Activated CD4-positive, alpha-beta T cell treated with anti-CD3 and anti-CD28 coated beads for 48 hours (primary cell): Measurements from ENCODE around the gene RPTOR.

Experiments
- DNase-seq: peaks from one replicate; pipeline ENCODE4 v3.0.0-alpha.2; 2020

The RPTOR gene

GRCh38 chr17:80593181-80593580, 48.5 kb downstream of the RPTOR start:
- DNase-seq = no peak

GRCh38 chr17:80594431-80595269, 50.0 kb downstream of the RPTOR start:
- no peak for DNase-seq

- peak; percentile 59 for DNase-seq
Measured at GRCh38 chr17:80596760-80597608, 52.3 kb downstream of the RPTOR start.

- DNase-seq = no peak
Measured at GRCh38 chr17:80598813-80599545, 54.3 kb downstream of the RPTOR start.

- DNase-seq = no peak
Measured at GRCh38 chr17:80599546-80600305, 55.1 kb downstream of the RPTOR start.

- DNase-seq = no peak
Measured at GRCh38 chr17:80601146-80601545, 56.5 kb downstream of the RPTOR start.

- DNase-seq = no peak
Measured at GRCh38 chr17:80603396-80603795, 58.8 kb downstream of the RPTOR start.

GRCh38 chr17:80604009-80604669, 59.5 kb downstream of the RPTOR start:
- no peak for DNase-seq

- DNase-seq = peak; percentile 34
Measured at GRCh38 chr17:80604670-80605010, 60.0 kb downstream of the RPTOR start.

GRCh38 chr17:80605326-80606066, 60.9 kb downstream of the RPTOR start:
- peak; percentile 88 for DNase-seq

- DNase-seq = no peak
Measured at GRCh38 chr17:80608326-80608725, 63.7 kb downstream of the RPTOR start.

GRCh38 chr17:80609757-80610156, 65.1 kb downstream of the RPTOR start:
- no peak for DNase-seq

GRCh38 chr17:80611816-80612215, 67.2 kb downstream of the RPTOR start:
- no peak for DNase-seq

- no peak for DNase-seq
Measured at GRCh38 chr17:80612997-80613731, 68.5 kb downstream of the RPTOR start.

- no peak for DNase-seq
Measured at GRCh38 chr17:80613732-80614071, 69.1 kb downstream of the RPTOR start.

GRCh38 chr17:80614332-80615047, 69.9 kb downstream of the RPTOR start:
- no peak for DNase-seq

- no peak for DNase-seq
Measured at GRCh38 chr17:80615376-80615775, 70.7 kb downstream of the RPTOR start.

- DNase-seq = no peak
Measured at GRCh38 chr17:80616705-80617104, 72.1 kb downstream of the RPTOR start.

GRCh38 chr17:80618304-80618703, 73.7 kb downstream of the RPTOR start:
- DNase-seq = peak; percentile 55
